GM19463 (cell line): Measurements from ENCODE around the gene TMEM138.

ENCODE experiments used
- ATAC-seq: cut with Tn5 transposase; IDR thresholded peaks from one replicate; pipeline ENCODE4 v1.9.1; 2021; ENCODE audit warnings: mild to moderate bottlenecking, moderate library complexity; ENCODE audit not compliant: unreplicated experiment

TMEM138 gene

DNA sequence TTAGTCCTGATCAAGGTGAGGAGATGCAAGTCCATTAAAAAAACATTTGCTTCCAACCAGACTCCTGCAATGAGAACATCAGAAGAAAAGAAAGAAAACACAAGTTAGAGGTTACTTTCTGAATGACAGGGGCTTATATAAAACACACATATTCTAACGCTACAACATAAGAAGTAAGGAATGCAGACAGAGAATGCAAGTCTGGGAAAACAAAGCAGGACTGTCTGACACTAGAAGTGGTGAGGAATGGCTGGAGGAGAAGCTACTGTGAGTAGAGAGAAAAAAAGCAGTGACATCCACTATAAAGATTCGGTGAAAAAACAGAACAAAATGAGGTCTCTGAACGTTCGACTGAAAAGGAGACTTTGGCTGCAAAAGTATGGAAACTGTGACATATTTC is 42.5 kb downstream of the TMEM138 start:
- ATAC-seq = no peak

DNA sequence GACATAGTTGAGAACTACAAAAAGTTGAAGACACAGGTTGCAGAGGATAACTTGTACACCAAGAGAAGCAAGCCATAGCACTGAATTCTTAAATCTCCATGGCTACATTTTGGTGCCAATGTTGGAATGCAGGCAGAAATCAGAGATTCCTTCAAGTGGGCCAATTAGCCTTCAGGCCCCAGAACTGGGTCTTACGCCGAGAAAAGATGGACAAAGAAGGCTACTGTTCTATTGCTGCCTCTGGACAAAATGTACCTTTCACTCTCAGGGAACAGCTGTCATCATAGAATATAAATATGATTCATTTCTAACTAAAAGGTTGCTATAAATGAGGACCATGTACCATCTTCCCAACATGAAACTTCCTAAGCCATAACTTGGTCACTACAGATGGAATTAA is 43.9 kb downstream of the TMEM138 start:
- no peak for ATAC-seq

DNA sequence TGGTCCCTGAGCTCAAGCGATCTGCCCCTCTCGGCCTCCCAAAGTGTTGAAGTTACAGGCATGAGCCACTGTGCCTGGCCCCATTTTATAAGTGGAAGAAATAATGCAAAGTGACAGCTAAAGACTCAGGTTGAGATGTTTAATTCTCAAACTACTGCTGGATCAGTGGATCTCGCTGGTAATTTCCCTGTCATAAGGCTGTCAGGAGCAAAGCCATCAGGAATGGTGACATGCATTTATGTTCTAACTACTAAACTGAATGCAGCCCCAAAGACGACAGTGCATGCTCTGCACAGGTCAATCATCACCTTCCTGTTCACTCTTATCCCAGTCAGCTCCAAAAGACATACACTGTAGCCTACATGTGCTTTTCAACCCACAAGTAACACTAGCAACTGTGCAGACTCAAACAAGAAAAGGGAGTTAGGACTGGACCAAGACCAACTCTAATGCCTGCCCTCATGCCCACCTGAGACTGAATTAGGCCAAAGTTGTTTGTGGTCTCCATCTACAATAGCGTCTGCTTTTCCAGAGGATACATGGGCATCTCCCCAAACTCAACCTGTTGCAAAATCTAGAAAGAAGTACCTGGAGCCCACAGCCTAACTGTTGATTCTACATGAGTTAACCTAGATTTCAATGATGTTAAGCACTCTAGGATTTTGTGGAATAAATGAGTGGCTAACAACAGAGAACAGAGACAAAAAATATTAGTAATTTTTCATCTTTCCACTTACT is 45.0 kb downstream of the TMEM138 start:
- ATAC-seq = no peak

- ATAC-seq = no peak
These were observed 49.4 kb downstream of the TMEM138 start for GRCh38 chr11:61411589-61411988.

DNA sequence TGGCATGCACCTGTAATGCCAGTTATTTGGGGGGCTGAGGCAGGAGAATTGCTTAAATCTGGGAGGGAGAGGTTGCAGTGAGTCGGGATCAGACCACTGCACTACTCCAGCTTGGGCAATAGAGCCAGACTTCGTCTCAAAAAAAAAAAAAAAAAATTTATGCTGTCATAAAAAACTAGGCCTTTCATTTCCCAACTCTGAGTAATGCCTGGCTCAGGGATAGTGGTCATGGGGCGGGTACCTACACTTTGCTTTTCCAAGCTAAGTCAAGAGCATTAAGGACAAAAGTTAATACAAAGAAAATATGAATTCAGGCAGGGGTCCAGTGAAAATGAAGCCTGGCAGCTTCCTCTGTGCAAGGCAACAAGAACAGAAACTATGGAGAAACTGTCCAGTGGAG is 51.3 kb downstream of the TMEM138 start:
- no peak for ATAC-seq

GRCh38 chr11:61414547-61414946 is 52.4 kb downstream of the TMEM138 start:
- ATAC-seq = no peak

GRCh38 chr11:61415381-61415780 is 53.2 kb downstream of the TMEM138 start:
- no peak for ATAC-seq

- no peak for ATAC-seq
These were observed 54.8 kb downstream of the TMEM138 start for GRCh38 chr11:61416941-61417340.

DNA sequence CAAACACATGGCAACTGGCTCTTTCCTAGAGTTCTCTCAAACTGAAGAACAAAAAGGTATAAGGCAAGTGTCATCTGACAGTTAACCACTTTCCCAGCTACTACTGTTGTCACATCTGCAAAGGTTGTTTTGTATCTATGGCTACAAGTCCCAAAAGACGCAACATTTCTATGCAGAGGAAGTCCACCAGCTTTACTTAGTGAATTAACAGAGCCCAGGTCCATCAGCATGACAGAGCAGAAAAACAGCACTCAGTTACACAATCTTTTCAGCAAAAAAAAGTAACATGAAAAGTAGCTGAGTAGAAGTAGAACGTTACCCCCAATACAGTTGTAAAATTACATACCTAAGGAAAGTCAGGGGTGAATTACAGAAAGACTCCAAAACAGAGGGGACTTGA is 55.5 kb downstream of the TMEM138 start:
- no peak for ATAC-seq

DNA sequence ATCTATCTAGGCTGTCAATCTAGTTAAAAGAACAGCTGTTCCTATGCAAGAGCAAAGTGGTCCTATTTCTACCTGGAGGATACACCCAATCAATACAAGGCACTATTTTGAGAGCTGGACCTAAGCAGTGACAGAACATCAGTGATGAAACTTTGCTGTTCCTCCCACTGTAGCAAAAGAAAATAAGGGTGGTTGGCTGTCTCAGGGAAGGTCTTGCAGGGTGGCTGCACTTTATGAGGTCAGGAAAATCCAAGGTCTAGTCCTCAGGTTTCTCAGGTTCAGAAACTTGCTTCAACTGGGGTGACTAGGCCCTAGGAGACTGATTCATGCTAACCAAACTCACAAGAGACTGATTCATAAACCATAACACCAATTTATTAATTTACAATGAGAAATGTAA is 56.0 kb downstream of the TMEM138 start:
- ATAC-seq = no peak
